ENCODE results near the gene MINDY4B. TPM values are rescaled to one million over a fixed set of nuclear protein-coding genes. Genes with fewer than 3 reads are reported as not detected.

The MINDY4B gene
- total RNA-seq, 1 donor from 2014 or later = not detected

GRCh38 chr3:150913133-150913922, 8.1 kb upstream of the MINDY4B start:
- H3K36me3 Mint-ChIP-seq (ENCODE audit: insufficient read depth) = no peaks in the 10 kb centered on the region
- no peak for TF ChIP-seq CTCF (IDR thresholded peaks at IDR 0.05; ENCODE audit: unreplicated experiment)
- no peak for DNase-seq (ENCODE audit: low spot score, unreplicated experiment)
- H3K27ac Mint-ChIP-seq = no peak overlapping the region
- peaks cover 14% of the 10 kb centered on the region for H3K27me3 Mint-ChIP-seq
- H3K9me3 Mint-ChIP-seq (ENCODE audit: low read depth) = no peaks in the 10 kb centered on the region
- H3K4me1 Mint-ChIP-seq (ENCODE audit: low read depth) = no peaks in the 10 kb centered on the region
- no peak overlapping the region for H3K4me3 Mint-ChIP-seq (ENCODE audit: low read depth)

- no peak overlapping the region for H3K4me3 Mint-ChIP-seq (ENCODE audit: low read depth)
- H3K4me1 Mint-ChIP-seq (ENCODE audit: low read depth) = no peaks in the 10 kb centered on the region
- no peaks in the 10 kb centered on the region for H3K9me3 Mint-ChIP-seq (ENCODE audit: low read depth)
- no peaks in the 10 kb centered on the region for H3K36me3 Mint-ChIP-seq (ENCODE audit: insufficient read depth)
- no peak for DNase-seq (ENCODE audit: low spot score, unreplicated experiment)
- no peak overlapping the region for H3K27ac Mint-ChIP-seq
- H3K27me3 Mint-ChIP-seq = peaks cover 7% of the 10 kb centered on the region
- TF ChIP-seq CTCF (IDR thresholded peaks at IDR 0.05; ENCODE audit: unreplicated experiment) = no peak
These were observed 7.3 kb upstream of the MINDY4B start for GRCh38 chr3:150912501-150912900.

- H3K9me3 Mint-ChIP-seq (ENCODE audit: low read depth) = no peaks in the 10 kb centered on the region
- no peaks in the 10 kb centered on the region for H3K4me1 Mint-ChIP-seq (ENCODE audit: low read depth)
- no peaks in the 10 kb centered on the region for H3K36me3 Mint-ChIP-seq (ENCODE audit: insufficient read depth)
- H3K4me3 Mint-ChIP-seq (ENCODE audit: low read depth) = no peak overlapping the region
- no peak for DNase-seq (ENCODE audit: low spot score, unreplicated experiment)
- TF ChIP-seq CTCF (IDR thresholded peaks at IDR 0.05; ENCODE audit: unreplicated experiment) = no peak
- no peak overlapping the region for H3K27ac Mint-ChIP-seq
- peaks cover 6% of the 10 kb centered on the region for H3K27me3 Mint-ChIP-seq
These were observed 6.5 kb upstream of the MINDY4B start for GRCh38 chr3:150911771-150912170.

- Mint-ChIP-seq H3K27me3 (peaks cover 6% of the 10 kb centered on the region), H3K4me3 (ENCODE audit: low read depth) (no peak overlapping the region), H3K9me3 (ENCODE audit: low read depth) (no peaks in the 10 kb centered on the region), H3K36me3 (ENCODE audit: insufficient read depth) (no peaks in the 10 kb centered on the region), H3K4me1 (ENCODE audit: low read depth) (no peaks in the 10 kb centered on the region), H3K27ac (no peak overlapping the region)
- no peak for DNase-seq (ENCODE audit: low spot score, unreplicated experiment)
- no peak for TF ChIP-seq CTCF (IDR thresholded peaks at IDR 0.05; ENCODE audit: unreplicated experiment)
These were observed 1.2 kb upstream of the MINDY4B start for GRCh38 chr3:150906461-150906860.

GRCh38 chr3:150905746-150906145, 507 bp upstream of the MINDY4B start:
- no peak for DNase-seq (ENCODE audit: low spot score, unreplicated experiment)
- H3K4me3 Mint-ChIP-seq (ENCODE audit: low read depth) = no peak overlapping the region
- peaks cover 4% of the 10 kb centered on the region for H3K27me3 Mint-ChIP-seq
- TF ChIP-seq CTCF (IDR thresholded peaks at IDR 0.05; ENCODE audit: unreplicated experiment) = no peak
- no peak overlapping the region for H3K27ac Mint-ChIP-seq
- no peaks in the 10 kb centered on the region for H3K4me1 Mint-ChIP-seq (ENCODE audit: low read depth)
- no peaks in the 10 kb centered on the region for H3K9me3 Mint-ChIP-seq (ENCODE audit: low read depth)
- H3K36me3 Mint-ChIP-seq (ENCODE audit: insufficient read depth) = no peaks in the 10 kb centered on the region

All from progenitor cell of endocrine pancreas (in vitro differentiated cells).